Thyroid gland (tissue), 4 donors: ENCODE data around the gene PSENEN. TPM values are rescaled to one million over a fixed set of nuclear protein-coding genes. Genes with fewer than 3 reads are reported as not detected.

ENCODE experiments used
- DNase-seq, 2 donors: peaks; one replicate each; pipeline ENCODE4 v3.0.0-alpha.2; 2019
- H3K27ac ChIP-seq, 3 donors: fragments of 200-600 bp; sonication (generic); 1 replicate in 2 of 3; 2 replicates in 1 of 3; pipeline ENCODE4 v1.5.1; 2016 to 2019; ENCODE audit warnings: mild to moderate bottlenecking in 1 of 3, moderate library complexity in 1 of 3
- H3K27me3 ChIP-seq: fragments of 200-600 bp; sonication (generic); one replicate; pipeline ENCODE4 v1.5.1; 2019
- H3K36me3 ChIP-seq, 2 donors: fragments of 200-600 bp; sonication (generic); one replicate each; pipeline ENCODE4 v1.5.1; 2016 to 2019
- H3K4me1 ChIP-seq, 2 donors: fragments of 200-600 bp; sonication (generic); one replicate each; pipeline ENCODE4 v1.5.1; 2017 to 2019
- H3K4me3 ChIP-seq, 3 donors: fragments of 200-600 bp; sonication (generic); replicated peaks in 1 of 3; 1 replicate in 2 of 3; 2 replicates in 1 of 3; pipeline ENCODE4 v1.5.1; 2016; ENCODE audit warnings: mild to moderate bottlenecking in 1 of 3
- H3K9me3 ChIP-seq: fragments of 200-600 bp; sonication (generic); one replicate; pipeline ENCODE4 v1.5.1; 2017
- POLR2A ChIP-seq, 2 donors: fragments of 450-650 bp; IDR thresholded peaks; one replicate each; pipeline ENCODE4 v1.6.1; 2017; ENCODE audit warnings: antibody characterized with exemption in 2 of 2, mild to moderate bottlenecking in 2 of 2, moderate library complexity in 1 of 2
- WGBS, 2 donors: methylation state at CpG; one replicate each; pipeline ENCODE4 v1.1.5; 2017; 5-methylcytosine and 5-hydroxymethylcytosine counted together
- intact Hi-C: fragments of 100-400 bp; cut with DNase I; formaldehyde crosslinking; loops from one replicate; pipeline ENCODE4 v1.15.1; 2023
- total RNA-seq, 4 donors: library from RNA; depleted of rRNA; stranded (reverse); fragments of >200 nt; gene quantifications; one replicate each; pipeline ENCODE4 v1.2.3, GENCODE V29; 2016
- TF ChIP-seq, protein P1 (sequence below), 6 experiments: fragments of 200-600 bp in 3 of 6; fragments of 450-650 bp in 3 of 6; sonication (generic) in 3 of 6; IDR thresholded peaks; one replicate each; pipeline ENCODE4 v1.5.1; 2016 to 2019; ENCODE audit warnings: antibody characterized with exemption in 6 of 6, mild to moderate bottlenecking in 2 of 6, inconsistent platforms in 1 of 6, moderate library complexity in 1 of 6

PSENEN gene
- total RNA-seq, 4 donors from 2014 or later: 34.0 to 73.8 (median 40.5) TPM

DNA sequence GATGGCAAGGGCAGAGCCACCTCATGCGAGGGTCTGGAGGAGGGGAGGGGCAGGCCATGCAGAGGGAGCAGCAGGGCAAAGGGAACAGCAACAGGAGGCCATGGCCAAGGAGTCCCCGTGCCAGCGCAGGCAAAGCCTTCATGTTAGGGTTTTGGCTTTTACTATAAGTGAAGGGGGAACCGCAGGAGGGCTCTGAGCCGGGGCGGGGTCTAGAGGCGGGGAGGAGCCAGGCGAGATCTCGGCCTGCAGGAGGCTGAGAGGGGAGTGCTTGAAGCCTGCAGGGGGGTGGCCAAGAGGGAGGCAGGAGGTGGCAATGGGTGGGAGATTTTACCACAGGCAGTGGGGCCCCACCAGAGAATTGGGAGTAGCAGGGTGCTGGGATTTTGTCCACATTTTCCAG lies 36.2 kb downstream of the PSENEN start:
- no peaks in the 10 kb centered on the region for H3K27me3 ChIP-seq
- no peak overlapping the region for H3K4me3 ChIP-seq
- TF ChIP-seq, protein P1, sequence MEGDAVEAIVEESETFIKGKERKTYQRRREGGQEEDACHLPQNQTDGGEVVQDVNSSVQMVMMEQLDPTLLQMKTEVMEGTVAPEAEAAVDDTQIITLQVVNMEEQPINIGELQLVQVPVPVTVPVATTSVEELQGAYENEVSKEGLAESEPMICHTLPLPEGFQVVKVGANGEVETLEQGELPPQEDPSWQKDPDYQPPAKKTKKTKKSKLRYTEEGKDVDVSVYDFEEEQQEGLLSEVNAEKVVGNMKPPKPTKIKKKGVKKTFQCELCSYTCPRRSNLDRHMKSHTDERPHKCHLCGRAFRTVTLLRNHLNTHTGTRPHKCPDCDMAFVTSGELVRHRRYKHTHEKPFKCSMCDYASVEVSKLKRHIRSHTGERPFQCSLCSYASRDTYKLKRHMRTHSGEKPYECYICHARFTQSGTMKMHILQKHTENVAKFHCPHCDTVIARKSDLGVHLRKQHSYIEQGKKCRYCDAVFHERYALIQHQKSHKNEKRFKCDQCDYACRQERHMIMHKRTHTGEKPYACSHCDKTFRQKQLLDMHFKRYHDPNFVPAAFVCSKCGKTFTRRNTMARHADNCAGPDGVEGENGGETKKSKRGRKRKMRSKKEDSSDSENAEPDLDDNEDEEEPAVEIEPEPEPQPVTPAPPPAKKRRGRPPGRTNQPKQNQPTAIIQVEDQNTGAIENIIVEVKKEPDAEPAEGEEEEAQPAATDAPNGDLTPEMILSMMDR (IDR thresholded peaks at IDR 0.05): no peak
- no peak for TF ChIP-seq POLR2A (IDR thresholded peaks at IDR 0.05)
- DNase-seq: no peak
- no peaks in the 10 kb centered on the region for H3K9me3 ChIP-seq
- WGBS, 2 donors: 82 to 91% methylated on average over 9 of the region's 9 CpGs
- H3K36me3 ChIP-seq: peaks cover 0 to 3% of the 10 kb centered on the region in 2 donors
- no peaks in the 10 kb centered on the region for H3K4me1 ChIP-seq
- no peak overlapping the region for H3K27ac ChIP-seq
- intact Hi-C loops: no loop called here

DNA sequence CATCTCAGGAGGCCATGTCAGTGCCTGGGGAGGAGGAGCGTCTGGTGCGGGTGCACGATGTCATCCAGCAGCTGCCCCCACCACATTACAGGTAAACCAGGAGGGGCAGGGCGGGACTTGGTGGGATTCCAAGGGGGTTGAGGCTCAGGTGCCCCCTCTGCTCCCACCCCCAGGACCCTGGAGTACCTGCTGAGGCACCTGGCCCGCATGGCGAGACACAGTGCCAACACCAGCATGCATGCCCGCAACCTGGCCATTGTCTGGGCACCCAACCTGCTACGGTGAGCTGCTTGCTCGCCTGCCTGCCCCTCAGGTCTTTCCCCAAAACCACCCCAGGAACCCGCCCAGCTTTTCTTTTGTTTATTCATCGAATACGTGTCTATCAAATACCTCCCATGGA lies 37.1 kb downstream of the PSENEN start:
- no peaks in the 10 kb centered on the region for H3K9me3 ChIP-seq
- H3K4me3 ChIP-seq: no peak overlapping the region
- no peak for DNase-seq
- intact Hi-C loops: no loop called here
- peaks cover 0 to 3% of the 10 kb centered on the region in 2 donors for H3K36me3 ChIP-seq
- no peak overlapping the region for H3K27ac ChIP-seq
- no peaks in the 10 kb centered on the region for H3K27me3 ChIP-seq
- H3K4me1 ChIP-seq: no peaks in the 10 kb centered on the region
- 90 to 97% methylated on average over 12 of the region's 12 CpGs for WGBS, 2 donors
- TF ChIP-seq, protein P1 (IDR thresholded peaks at IDR 0.05): no peak
- TF ChIP-seq POLR2A (IDR thresholded peaks at IDR 0.05): no peak

DNA sequence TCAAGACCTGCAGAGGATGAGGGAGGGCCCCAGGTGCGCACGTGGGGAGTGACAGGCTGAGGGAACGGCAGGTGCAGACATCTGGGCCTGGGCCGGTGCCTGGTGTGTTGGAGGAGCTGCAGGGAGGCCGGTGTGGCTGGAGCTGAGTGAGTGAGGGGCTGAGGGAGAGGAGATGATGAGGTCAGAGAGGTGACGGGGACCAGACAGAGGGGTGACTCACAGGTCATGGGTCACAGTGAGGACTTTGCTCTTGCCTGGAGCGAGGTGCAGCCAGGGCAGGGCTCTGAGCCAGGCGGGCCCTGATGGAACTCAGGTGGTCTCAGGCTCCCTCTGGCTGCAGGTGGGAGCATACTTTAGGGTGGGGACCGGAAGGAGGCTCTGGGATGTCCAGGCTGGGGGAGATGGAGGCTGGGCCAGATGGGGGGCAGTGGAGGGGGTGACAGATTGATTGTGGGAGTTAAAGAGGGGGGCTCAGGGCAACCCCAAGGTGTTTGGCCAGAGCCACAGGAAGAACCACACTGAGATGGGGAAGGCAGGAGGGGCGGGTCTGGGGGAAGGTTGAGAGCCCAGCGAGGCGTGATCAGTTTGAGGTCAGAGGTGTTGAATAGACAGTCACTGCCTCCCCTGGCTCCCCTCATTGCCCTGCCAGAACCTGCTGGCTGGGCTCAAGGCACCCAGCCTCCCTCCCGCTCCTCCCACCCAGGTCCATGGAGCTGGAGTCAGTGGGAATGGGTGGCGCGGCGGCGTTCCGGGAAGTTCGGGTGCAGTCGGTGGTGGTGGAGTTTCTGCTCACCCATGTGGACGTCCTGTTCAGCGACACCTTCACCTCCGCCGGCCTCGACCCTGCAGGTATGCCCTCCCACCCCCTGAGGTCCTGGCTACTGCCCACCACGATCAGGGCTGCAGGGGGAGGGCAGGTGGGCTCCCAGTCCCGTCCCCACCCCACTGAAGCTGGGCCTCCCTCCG lies 38.3 kb downstream of the PSENEN start:
- no peak overlapping the region for H3K27ac ChIP-seq
- 84 to 87% methylated on average over 28 of the region's 28 CpGs for WGBS, 2 donors
- no peaks in the 10 kb centered on the region for H3K9me3 ChIP-seq
- no peaks in the 10 kb centered on the region for H3K4me1 ChIP-seq
- H3K4me3 ChIP-seq: no peak overlapping the region
- TF ChIP-seq, protein P1 (IDR thresholded peaks at IDR 0.05): no peak
- TF ChIP-seq POLR2A (IDR thresholded peaks at IDR 0.05): no peak
- H3K27me3 ChIP-seq: no peaks in the 10 kb centered on the region
- intact Hi-C loops: no loop called here
- peaks cover 0 to 3% of the 10 kb centered on the region in 2 donors for H3K36me3 ChIP-seq
- DNase-seq: no peak

DNA sequence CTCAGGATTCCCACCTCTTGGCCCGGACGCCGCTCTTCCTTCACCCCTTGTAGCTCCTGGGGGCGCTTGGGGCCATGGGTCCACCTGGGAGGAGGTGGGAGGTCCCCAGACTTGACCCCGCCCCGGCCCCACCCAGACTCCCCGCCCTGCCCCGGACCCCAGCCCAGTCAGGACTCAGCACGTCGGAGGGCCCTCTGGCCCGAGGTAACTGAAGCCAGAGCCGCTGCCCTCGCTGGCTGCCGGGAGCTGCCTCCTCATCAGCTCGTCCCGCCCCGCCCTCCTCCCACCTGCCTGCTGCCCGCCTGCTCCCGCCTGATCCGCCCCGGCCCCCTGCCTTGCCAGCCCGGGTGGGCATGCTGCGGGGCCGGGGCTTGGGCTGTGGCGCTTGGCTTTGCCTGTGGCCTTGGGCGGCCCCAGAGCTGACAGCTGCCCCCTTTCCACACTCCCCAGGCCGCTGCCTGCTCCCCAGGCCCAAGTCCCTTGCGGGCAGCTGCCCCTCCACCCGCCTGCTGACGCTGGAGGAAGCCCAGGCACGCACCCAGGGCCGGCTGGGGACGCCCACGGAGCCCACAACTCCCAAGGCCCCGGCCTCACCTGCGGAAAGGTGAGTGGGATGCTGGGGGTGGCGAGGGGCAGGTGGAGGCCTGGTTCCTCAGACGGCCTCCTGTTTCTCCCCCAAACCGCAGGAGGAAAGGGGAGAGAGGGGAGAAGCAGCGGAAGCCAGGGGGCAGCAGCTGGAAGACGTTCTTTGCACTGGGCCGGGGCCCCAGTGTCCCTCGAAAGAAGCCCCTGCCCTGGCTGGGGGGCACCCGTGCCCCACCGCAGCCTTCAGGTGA lies 39.3 kb downstream of the PSENEN start:
- Histone ChIP-seq H3K9me3 (no peaks in the 10 kb centered on the region), H3K36me3 (peaks cover 0 to 3% of the 10 kb centered on the region in 2 donors), H3K4me3 (no peak overlapping the region), H3K4me1 (no peaks in the 10 kb centered on the region), H3K27ac (no peak overlapping the region), H3K27me3 (no peaks in the 10 kb centered on the region)
- no peak for TF ChIP-seq POLR2A (IDR thresholded peaks at IDR 0.05)
- TF ChIP-seq, protein P1 (IDR thresholded peaks at IDR 0.05): no peak
- no peak for DNase-seq
- intact Hi-C loops: no loop called here
- 80 to 84% methylated on average over 27 to 29 of the region's 45 CpGs for WGBS, 2 donors
